HG03378 (cell line): ENCODE measurements around the gene TMEM50B.
"Not testable (repeated sequence)": the region's sequence is repeated elsewhere in the genome, so short reads cannot be mapped to it uniquely, and the experiment has no call there.

Source experiments
- ATAC-seq: cut with Tn5 transposase; IDR thresholded peaks from one replicate; pipeline ENCODE4 v1.9.1; 2021; ENCODE audit warnings: mild to moderate bottlenecking, moderate library complexity; ENCODE audit not compliant: unreplicated experiment

TMEM50B gene

GRCh38 chr21:33478935-33479678 is 667 bp downstream of the TMEM50B start:
- peak; percentile 11 for ATAC-seq

- ATAC-seq, result no peak
These were observed 1.6 kb downstream of the TMEM50B start for GRCh38 chr21:33478182-33478581.

- no peak for ATAC-seq
These were observed 2.7 kb downstream of the TMEM50B start for GRCh38 chr21:33477066-33477465.

- no peak for ATAC-seq
These were observed 6.4 kb downstream of the TMEM50B start for GRCh38 chr21:33473344-33473743.

- ATAC-seq, result no peak
These were observed 9.1 kb downstream of the TMEM50B start for GRCh38 chr21:33470701-33471100.

- ATAC-seq, result not testable (repeated sequence)
These were observed 10.6 kb downstream of the TMEM50B start for GRCh38 chr21:33469183-33469582.

- ATAC-seq, result no peak
These were observed 18.1 kb downstream of the TMEM50B start for GRCh38 chr21:33461538-33462250.

- no peak for ATAC-seq
These were observed 20.9 kb downstream of the TMEM50B start for GRCh38 chr21:33458861-33459260.

- no peak for ATAC-seq
These were observed 23.9 kb downstream of the TMEM50B start for GRCh38 chr21:33455686-33456446.

- ATAC-seq, result no peak
These were observed 27.4 kb downstream of the TMEM50B start for GRCh38 chr21:33452362-33452761.

- no peak for ATAC-seq
These were observed 28.1 kb downstream of the TMEM50B start for GRCh38 chr21:33451634-33452071.

GRCh38 chr21:33449616-33450015 is 30.2 kb downstream of the TMEM50B start:
- no peak for ATAC-seq

- not testable (repeated sequence) for ATAC-seq
These were observed 33.2 kb downstream of the TMEM50B start for GRCh38 chr21:33446620-33447019.

GRCh38 chr21:33444499-33444898 is 35.3 kb downstream of the TMEM50B start:
- no peak for ATAC-seq

GRCh38 chr21:33443194-33443593 is 36.6 kb downstream of the TMEM50B start:
- ATAC-seq, result no peak

- ATAC-seq, result peak; percentile 62
These were observed 38.0 kb downstream of the TMEM50B start for GRCh38 chr21:33441489-33442477.

GRCh38 chr21:33437140-33437539 is 42.6 kb downstream of the TMEM50B start:
- ATAC-seq, result no peak

- ATAC-seq, result peak; percentile 92
These were observed 44.9 kb downstream of the TMEM50B start for GRCh38 chr21:33434770-33435360.

- ATAC-seq, result no peak
These were observed 46.2 kb downstream of the TMEM50B start for GRCh38 chr21:33433425-33434114.
